Neural crest cell (in vitro differentiated cells): ENCODE results near the gene KIF26B. TPM values are rescaled to one million over a fixed set of nuclear protein-coding genes. Genes with fewer than 3 reads are reported as not detected.
"Not testable (repeated sequence)": the region's sequence is repeated elsewhere in the genome, so short reads cannot be mapped to it uniquely, and the experiment has no call there.

Experiments
- DNase-seq: peaks from one replicate; pipeline ENCODE4 v3.0.0; 2021; ENCODE audit warnings: low read depth, mixed read lengths, low spot score
- H3K27ac Mint-ChIP-seq: one replicate; pipeline ENCODE4 v1.8.0; 2021; ENCODE audit warnings: mild to moderate bottlenecking, mixed read lengths; ENCODE audit not compliant: unreplicated experiment
- H3K27me3 Mint-ChIP-seq: 2 replicates; pipeline ENCODE4 v1.8.0; 2021; ENCODE audit warnings: low read depth, mild to moderate bottlenecking, mixed read lengths
- H3K36me3 Mint-ChIP-seq: 2 replicates; pipeline ENCODE4 v1.8.0; 2021; ENCODE audit warnings: low read depth, mild to moderate bottlenecking, mixed read lengths
- H3K4me1 Mint-ChIP-seq: 2 replicates; pipeline ENCODE4 v1.8.0; 2021; ENCODE audit warnings: mixed read lengths
- H3K4me3 Mint-ChIP-seq: one replicate; pipeline ENCODE4 v1.8.0; 2021; ENCODE audit warnings: mild to moderate bottlenecking, mixed read lengths
- H3K9me3 Mint-ChIP-seq: 2 replicates; pipeline ENCODE4 v1.8.0; 2021; ENCODE audit warnings: mixed read lengths
- total RNA-seq: library from RNA; stranded (reverse); gene quantifications from 2 replicates; pipeline ENCODE4 v1.2.1, GENCODE V29; 2021
- TF ChIP-seq, protein P1 (sequence below): fragments of 200-600 bp; sonication (generic); conservative IDR thresholded peaks from 2 replicates; pipeline ENCODE4 v1.5.0; 2021; ENCODE audit warnings: antibody characterized with exemption, mild to moderate bottlenecking

KIF26B gene
- total RNA-seq, 1 donor from 2014 or later, result 6.2 TPM

GRCh38 chr1:245671349-245671748, 516.6 kb downstream of the KIF26B start:
- Mint-ChIP-seq H3K4me3 (no peak overlapping the region), H3K36me3 (no peaks in the 10 kb centered on the region), H3K4me1 (peaks cover 17% of the 10 kb centered on the region), H3K9me3 (peaks cover 2% of the 10 kb centered on the region), H3K27me3 (no peaks in the 10 kb centered on the region), H3K27ac (no peak overlapping the region)
- TF ChIP-seq, protein P1, sequence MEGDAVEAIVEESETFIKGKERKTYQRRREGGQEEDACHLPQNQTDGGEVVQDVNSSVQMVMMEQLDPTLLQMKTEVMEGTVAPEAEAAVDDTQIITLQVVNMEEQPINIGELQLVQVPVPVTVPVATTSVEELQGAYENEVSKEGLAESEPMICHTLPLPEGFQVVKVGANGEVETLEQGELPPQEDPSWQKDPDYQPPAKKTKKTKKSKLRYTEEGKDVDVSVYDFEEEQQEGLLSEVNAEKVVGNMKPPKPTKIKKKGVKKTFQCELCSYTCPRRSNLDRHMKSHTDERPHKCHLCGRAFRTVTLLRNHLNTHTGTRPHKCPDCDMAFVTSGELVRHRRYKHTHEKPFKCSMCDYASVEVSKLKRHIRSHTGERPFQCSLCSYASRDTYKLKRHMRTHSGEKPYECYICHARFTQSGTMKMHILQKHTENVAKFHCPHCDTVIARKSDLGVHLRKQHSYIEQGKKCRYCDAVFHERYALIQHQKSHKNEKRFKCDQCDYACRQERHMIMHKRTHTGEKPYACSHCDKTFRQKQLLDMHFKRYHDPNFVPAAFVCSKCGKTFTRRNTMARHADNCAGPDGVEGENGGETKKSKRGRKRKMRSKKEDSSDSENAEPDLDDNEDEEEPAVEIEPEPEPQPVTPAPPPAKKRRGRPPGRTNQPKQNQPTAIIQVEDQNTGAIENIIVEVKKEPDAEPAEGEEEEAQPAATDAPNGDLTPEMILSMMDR, result no peak
- no peak for DNase-seq

GRCh38 chr1:245671966-245672767, 517.4 kb downstream of the KIF26B start:
- H3K27ac Mint-ChIP-seq, result no peak overlapping the region
- no peaks in the 10 kb centered on the region for H3K36me3 Mint-ChIP-seq
- H3K4me3 Mint-ChIP-seq, result no peak overlapping the region
- no peak for DNase-seq
- H3K27me3 Mint-ChIP-seq, result no peaks in the 10 kb centered on the region
- peaks cover 2% of the 10 kb centered on the region for H3K9me3 Mint-ChIP-seq
- TF ChIP-seq, protein P1, result no peak
- peaks cover 17% of the 10 kb centered on the region for H3K4me1 Mint-ChIP-seq

DNA sequence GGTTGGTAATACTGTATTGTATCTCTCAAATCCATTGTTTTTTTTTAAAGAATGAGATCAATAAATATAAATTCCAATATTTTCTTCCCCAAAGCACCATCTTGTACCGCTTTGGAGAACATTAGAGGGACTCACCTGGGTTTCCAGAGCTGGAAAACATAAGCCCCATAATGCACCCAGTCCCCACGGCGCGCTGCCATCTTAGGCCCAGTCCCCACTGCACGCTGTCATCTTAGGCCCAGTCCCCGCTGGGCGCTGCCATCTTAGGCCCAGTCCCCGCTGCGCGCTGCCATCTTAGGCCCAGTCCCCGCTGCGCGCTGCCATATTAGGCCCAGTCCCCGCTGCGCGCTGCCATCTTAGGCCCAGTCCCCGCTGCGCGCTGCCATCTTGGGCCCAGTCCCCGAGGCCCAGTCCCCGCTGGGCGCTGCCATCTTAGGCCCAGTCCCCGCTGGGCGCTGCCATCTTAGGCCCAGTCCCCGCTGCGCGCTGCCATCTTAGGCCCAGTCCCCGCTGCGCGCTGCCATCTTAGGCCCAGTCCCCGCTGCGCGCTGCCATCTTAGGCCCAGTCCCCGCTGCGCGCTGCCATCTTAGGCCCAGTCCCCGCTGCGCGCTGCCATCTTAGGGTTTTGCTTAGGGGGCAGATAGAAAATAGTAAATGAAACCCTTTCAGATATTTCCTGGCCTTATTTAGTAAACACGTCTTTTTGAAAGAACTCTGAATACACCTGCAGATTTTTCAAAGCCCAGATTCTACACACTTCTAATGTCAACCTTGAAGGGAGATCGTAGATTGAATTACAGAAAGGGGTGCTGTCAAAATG, 518.3 kb downstream of the KIF26B start:
- DNase-seq, H3K36me3 Mint-ChIP-seq, H3K9me3 Mint-ChIP-seq, H3K27ac Mint-ChIP-seq, H3K4me3 Mint-ChIP-seq, H3K27me3 Mint-ChIP-seq: not testable (repeated sequence)
- H3K4me1 Mint-ChIP-seq, result peaks cover 17% of the 10 kb centered on the region

GRCh38 chr1:245673881-245674414, 519.2 kb downstream of the KIF26B start:
- Mint-ChIP-seq H3K27me3 (no peaks in the 10 kb centered on the region), H3K9me3 (peaks cover 2% of the 10 kb centered on the region), H3K4me3 (no peak overlapping the region), H3K4me1 (peaks cover 17% of the 10 kb centered on the region), H3K27ac (no peak overlapping the region), H3K36me3 (no peaks in the 10 kb centered on the region)
- TF ChIP-seq, protein P1, result no peak
- no peak for DNase-seq

DNA sequence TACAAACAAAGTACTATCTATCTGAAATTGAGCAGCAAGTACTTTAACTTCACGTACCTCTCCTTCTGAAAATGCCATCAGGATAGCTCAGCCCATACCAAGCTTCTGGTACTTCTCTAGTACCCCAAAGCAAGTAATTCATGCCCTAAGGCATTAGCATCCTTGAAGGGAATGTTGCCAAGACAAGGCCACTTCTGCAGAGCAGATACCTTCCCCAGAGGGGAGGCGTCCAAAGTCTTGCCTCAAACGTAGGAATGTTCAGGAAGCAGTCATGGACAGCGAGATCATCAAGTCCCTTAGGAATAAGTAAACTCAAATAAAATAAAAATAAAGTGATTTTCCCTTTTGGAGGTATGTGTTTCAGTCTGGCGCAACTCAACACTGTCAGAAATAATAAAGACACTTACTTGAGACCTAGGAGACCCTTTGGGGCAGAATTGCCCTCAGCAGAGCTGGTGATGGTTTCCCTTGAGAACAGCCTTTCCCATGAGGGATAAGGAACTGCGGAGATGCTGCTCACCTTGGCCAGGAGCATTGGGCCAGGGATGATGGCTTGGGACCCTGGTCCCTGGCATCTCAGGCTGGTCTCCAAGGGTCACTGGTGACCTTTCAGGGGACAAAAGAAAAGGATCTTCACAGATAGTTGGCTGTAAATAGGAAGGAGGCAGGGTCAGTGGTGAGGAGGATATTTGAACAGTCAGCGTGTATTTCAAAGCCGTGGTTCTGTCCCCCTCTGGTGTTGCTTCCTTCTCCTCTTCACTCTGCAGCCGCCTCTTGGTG, 522.9 kb downstream of the KIF26B start:
- Mint-ChIP-seq H3K27ac (peak overlapping the region; percentile 53), H3K4me3 (no peak overlapping the region), H3K9me3 (no peaks in the 10 kb centered on the region), H3K36me3 (no peaks in the 10 kb centered on the region), H3K27me3 (no peaks in the 10 kb centered on the region), H3K4me1 (peaks cover 27% of the 10 kb centered on the region)
- TF ChIP-seq, protein P1, result no peak
- DNase-seq, result no peak
